Measurements from ENCODE around the gene PITRM1. TPM values are rescaled to one million over a fixed set of nuclear protein-coding genes. Genes with fewer than 3 reads are reported as not detected.

The PITRM1 gene
- total and polyA plus RNA-seq, 2 experiments from 2014 or later = 44.1 to 45.9 TPM

- no peak overlapping the region for H2AFZ ChIP-seq
- no peaks in the 10 kb centered on the region for H3K79me2 ChIP-seq
- no peak overlapping the region for H3K4me3 ChIP-seq
- TF ChIP-seq EZH2phosphoT487 (IDR thresholded peaks at IDR 0.05; ENCODE audit: low read depth, severe bottlenecking, unreplicated experiment) = no peak
- no peak for TF ChIP-seq EZH2 (IDR thresholded peaks at IDR 0.05; ENCODE audit: borderline replicate concordance)
- no peak for TF ChIP-seq CTCF (IDR thresholded peaks at IDR 0.05; ENCODE audit: poor library complexity)
- no peaks in the 10 kb centered on the region for H3K4me1 ChIP-seq (ENCODE audit: insufficient read depth)
- H4K20me1 ChIP-seq (ENCODE audit: insufficient read depth, poor library complexity, severe bottlenecking) = no peaks in the 10 kb centered on the region
- no peaks in the 10 kb centered on the region for H3K9me3 ChIP-seq (ENCODE audit: low read depth)
- H3K36me3 ChIP-seq (replicated peaks; ENCODE audit: insufficient read depth, low read depth) = no peaks in the 10 kb centered on the region
- H3K4me2 ChIP-seq = no peak overlapping the region
- DNase-seq (ENCODE audit: low spot score) = no peak
- WGBS (ENCODE audit: low lambda C conversion rate, missing lambda C conversion rate) = 90% methylated on average over 6 of the region's 6 CpGs
- H3K9me2 ChIP-seq (replicated peaks; ENCODE audit: insufficient read depth) = no peaks in the 10 kb centered on the region
- H3K27ac ChIP-seq = no peak overlapping the region
- H3K27me3 ChIP-seq = peaks cover 2% of the 10 kb centered on the region
Observed at GRCh38 chr10:3180355-3181025, 7.9 kb upstream of the PITRM1 start.

- Histone ChIP-seq H4K20me1 (ENCODE audit: insufficient read depth, poor library complexity, severe bottlenecking) (no peaks in the 10 kb centered on the region), H3K4me3 (no peak overlapping the region), H3K27ac (no peak overlapping the region), H3K79me2 (no peaks in the 10 kb centered on the region), H3K4me2 (no peak overlapping the region), H2AFZ (no peak overlapping the region), H3K9me3 (ENCODE audit: low read depth) (no peaks in the 10 kb centered on the region), H3K4me1 (ENCODE audit: insufficient read depth) (no peaks in the 10 kb centered on the region), H3K27me3 (peaks cover 2% of the 10 kb centered on the region), H3K36me3 (replicated peaks; ENCODE audit: insufficient read depth, low read depth) (no peaks in the 10 kb centered on the region), H3K9me2 (replicated peaks; ENCODE audit: insufficient read depth) (no peaks in the 10 kb centered on the region)
- no peak for TF ChIP-seq EZH2 (IDR thresholded peaks at IDR 0.05; ENCODE audit: borderline replicate concordance)
- TF ChIP-seq CTCF (IDR thresholded peaks at IDR 0.05; ENCODE audit: poor library complexity) = no peak
- TF ChIP-seq EZH2phosphoT487 (IDR thresholded peaks at IDR 0.05; ENCODE audit: low read depth, severe bottlenecking, unreplicated experiment) = no peak
- no peak for DNase-seq (ENCODE audit: low spot score)
- 75% methylated on average over 5 of the region's 5 CpGs for WGBS (ENCODE audit: low lambda C conversion rate, missing lambda C conversion rate)
Observed at GRCh38 chr10:3179174-3179573, 6.6 kb upstream of the PITRM1 start.

- no peaks in the 10 kb centered on the region for H4K20me1 ChIP-seq (ENCODE audit: insufficient read depth, poor library complexity, severe bottlenecking)
- no peak overlapping the region for H3K4me3 ChIP-seq
- TF ChIP-seq EZH2 (IDR thresholded peaks at IDR 0.05; ENCODE audit: borderline replicate concordance) = no peak
- TF ChIP-seq EZH2phosphoT487 (IDR thresholded peaks at IDR 0.05; ENCODE audit: low read depth, severe bottlenecking, unreplicated experiment) = no peak
- no peak for TF ChIP-seq CTCF (IDR thresholded peaks at IDR 0.05; ENCODE audit: poor library complexity)
- H3K4me2 ChIP-seq = no peak overlapping the region
- no peaks in the 10 kb centered on the region for H3K36me3 ChIP-seq (replicated peaks; ENCODE audit: insufficient read depth, low read depth)
- H3K9me2 ChIP-seq (replicated peaks; ENCODE audit: insufficient read depth) = no peaks in the 10 kb centered on the region
- no peak for DNase-seq (ENCODE audit: low spot score)
- WGBS (ENCODE audit: low lambda C conversion rate, missing lambda C conversion rate) = 97% methylated on average over 5 of the region's 5 CpGs
- no peak overlapping the region for H2AFZ ChIP-seq
- H3K9me3 ChIP-seq (ENCODE audit: low read depth) = no peaks in the 10 kb centered on the region
- no peaks in the 10 kb centered on the region for H3K4me1 ChIP-seq (ENCODE audit: insufficient read depth)
- no peak overlapping the region for H3K27ac ChIP-seq
- no peaks in the 10 kb centered on the region for H3K27me3 ChIP-seq
- no peaks in the 10 kb centered on the region for H3K79me2 ChIP-seq
Observed at GRCh38 chr10:3178042-3178441, 5.5 kb upstream of the PITRM1 start.

All from hepatocyte (in vitro differentiated cells).